Right ventricle myocardium superior (tissue), 1 donor: ENCODE results near the gene ZNF425. TPM values are rescaled to one million over a fixed set of nuclear protein-coding genes. Genes with fewer than 3 reads are reported as not detected.
"Not testable (repeated sequence)": the region's sequence is repeated elsewhere in the genome, so short reads cannot be mapped to it uniquely, and the experiment has no call there.

Source experiments
- ATAC-seq: fragments of 200-7000 bp; cut with Tn5 transposase; one replicate; pipeline ENCODE4 v1.9.1; 2020; ENCODE audit warnings: mild to moderate bottlenecking; ENCODE audit not compliant: poor library complexity
- DNase-seq: peaks from one replicate; pipeline ENCODE4 v3.0.0-alpha.2; 2020
- intact Hi-C: fragments of 100-400 bp; cut with DNase I; formaldehyde crosslinking; loops from one replicate; pipeline ENCODE4 v1.11.2; 2022
- total RNA-seq: library from RNA; stranded (reverse); fragmentation: NEBNext Ultra II Directional; extraction: Animal tissue kit (Norgen Biotek cat#: 25700); gene quantifications from one replicate; pipeline ENCODE4 v1.2.1, GENCODE V29; 2021
- donor health status: DM: no; HTN: yes; CAD: no; lungs with severe emphysema.

ZNF425 gene
- total RNA-seq, 1 donor from 2014 or later = 0.38 TPM

DNA sequence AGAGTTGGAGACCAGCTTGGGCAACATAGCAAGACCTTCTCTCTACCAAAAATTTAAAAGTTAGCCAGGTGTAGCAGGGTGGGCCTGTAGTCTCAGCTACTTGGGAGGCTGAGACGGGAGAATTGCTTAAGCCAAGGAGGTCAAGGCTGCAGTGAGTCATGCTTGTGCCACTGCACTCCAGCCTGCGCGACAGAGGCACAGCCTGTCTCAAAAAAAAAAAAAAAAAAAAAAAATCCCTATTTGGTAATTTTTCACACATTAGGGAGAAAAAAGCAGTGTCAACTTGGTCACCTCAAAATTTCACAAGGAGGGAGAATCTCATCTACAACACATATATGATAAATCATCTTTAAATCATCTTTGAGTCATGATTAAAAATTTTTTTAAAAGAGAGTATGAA lies 14.7 kb upstream of the ZNF425 start:
- intact Hi-C loops = no loop called here
- DNase-seq (no peak), ATAC-seq (no peak)

DNA sequence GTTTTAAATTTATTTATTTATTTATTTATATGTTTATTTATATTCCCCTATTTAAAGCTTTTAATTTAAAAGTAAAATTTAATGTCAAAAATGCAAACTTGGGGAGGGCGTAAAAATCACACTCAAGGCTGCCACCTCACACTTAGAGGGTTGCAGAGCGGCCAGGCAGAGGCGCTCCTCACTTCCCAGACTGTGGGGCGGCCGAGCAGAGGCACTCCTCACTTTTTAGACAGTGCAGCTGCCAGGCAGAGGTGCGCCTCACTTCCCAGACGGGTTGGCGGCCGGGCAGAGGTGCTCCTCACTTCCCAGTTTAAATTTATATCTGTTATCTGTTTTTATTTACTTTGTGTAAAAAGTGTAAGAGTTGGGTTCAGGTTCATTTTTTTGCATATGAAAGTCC lies 10.0 kb upstream of the ZNF425 start:
- intact Hi-C loops = no loop called here
- no peak for ATAC-seq
- DNase-seq = no peak

DNA sequence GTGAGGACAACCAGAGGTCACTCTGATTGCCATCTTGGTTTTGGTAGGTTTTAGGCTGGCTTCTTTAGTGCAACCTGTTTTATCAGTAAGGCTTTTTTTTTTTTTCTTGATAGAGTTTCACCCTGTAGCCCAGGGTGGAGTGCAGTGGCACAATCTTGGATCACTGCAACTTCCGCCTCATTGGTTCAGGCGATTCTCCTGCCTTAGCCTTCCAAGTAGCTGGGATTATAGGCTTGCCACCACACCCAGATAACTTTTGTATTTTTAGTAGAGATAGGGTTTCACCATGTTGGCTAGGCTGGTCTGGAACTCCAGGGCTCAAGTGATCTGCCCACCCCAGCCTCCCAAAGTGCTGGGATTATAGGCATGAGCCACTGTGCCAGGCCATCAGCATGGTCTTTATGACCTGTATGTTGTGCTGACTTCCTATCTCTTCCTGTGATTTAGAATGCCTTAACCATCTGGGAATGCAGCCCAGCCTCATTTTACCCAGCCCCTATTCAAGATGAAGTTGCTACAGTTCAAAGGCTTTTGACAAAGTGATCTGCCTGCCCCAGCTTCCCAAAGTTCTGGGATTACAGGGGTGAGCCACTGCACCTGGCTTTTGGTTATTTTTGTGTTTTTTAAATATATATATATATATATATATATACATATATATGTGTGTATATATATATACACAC lies 7.0 kb upstream of the ZNF425 start:
- DNase-seq (no peak), ATAC-seq (no peak)
- intact Hi-C loops = no loop called here

DNA sequence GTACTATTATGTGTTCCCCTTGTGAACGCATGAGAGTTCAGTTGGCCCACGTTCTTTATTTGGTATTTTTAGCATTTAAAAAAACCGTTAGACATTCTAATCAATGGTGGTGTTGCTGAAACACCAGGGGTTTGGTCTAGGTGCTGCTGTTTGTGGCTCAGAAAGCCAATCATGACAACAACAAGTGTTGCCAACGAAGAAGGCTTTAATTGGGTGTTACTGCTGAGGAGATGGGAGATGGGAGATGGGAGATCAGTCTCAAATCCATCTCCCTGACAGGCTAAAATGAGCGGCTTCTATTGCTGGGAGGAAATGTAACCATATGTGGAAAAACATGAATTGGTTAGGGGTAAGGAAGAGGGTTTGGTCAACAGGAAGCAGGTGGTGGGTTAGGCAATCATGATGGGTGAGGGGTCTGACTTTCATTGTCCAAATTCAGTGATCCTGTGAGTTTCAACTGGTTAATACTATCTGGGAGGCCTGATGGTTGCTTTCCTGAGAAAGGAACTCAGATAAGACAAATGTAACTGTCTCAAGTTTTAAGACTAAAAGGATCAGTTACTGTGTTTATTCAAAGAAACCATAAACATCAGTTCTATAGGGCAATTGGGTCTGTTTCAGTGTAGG lies 4.6 kb upstream of the ZNF425 start:
- no peak for ATAC-seq
- intact Hi-C loops = no loop called here
- no peak for DNase-seq

DNA sequence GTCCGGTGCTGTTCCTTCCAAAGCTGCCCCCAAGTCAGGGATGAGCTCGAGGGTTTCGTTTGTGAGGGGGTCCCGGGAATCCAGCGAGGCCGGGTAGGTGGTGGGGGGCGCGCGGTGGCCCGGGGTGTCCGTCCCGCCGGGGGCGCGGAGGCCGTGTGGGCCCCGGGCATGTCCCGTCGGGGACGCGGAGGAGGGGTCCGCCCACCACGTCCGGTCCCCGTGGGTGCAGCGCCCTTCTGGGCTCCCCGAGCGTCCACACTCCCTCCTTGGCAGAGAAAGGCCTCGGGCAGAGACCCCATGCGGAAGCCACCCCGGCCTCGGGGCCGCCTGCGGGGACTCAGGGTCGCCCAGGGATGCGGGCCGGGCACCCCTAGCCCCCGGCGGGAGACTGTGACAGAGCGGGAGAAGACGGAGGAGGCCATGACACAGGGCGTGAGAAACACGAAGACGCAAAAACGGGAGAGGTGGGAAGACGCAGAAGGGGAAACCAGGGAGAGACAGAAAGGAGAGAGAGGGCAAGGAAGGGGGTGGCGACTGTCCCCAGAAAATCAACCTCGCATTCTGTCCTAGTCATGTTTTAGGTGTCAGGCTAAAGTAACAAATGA lies 640 bp upstream of the ZNF425 start:
- ATAC-seq (peak; percentile 72), DNase-seq (peak; percentile 67)
- intact Hi-C loops = no loop called here

DNA sequence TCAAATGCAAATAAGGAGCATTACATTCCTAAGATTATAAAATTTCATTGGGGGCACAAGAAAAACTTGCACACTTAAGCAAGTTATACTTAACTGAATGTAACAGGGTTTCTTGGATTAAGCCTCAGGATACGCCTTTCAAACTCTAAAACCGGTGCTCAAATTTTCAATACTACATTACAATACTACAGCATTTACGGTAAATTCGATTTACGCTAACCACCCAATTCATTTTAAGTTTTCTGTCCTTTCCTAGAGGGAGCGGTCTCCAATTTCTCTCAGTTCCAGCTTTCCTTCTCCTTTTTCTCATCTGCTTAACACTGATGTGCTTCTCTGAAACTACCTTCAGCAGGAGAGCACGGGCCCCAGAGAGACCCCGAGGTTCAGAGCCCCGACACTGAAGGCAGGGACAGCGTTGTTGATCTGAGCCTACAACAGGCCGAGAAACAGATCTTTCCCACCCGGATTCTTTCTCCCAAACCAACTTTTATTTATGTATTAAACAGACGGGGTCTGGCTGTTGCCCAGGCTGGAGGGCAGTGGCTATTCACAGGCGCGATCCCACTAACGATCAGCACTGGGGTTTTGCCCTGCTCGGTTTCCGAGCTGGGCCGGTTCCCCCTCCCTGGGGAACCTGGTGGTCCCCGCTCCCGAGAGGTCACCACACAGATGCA lies 798 bp downstream of the ZNF425 start:
- no peak for DNase-seq
- no peak for ATAC-seq
- intact Hi-C loops = no loop called here

DNA sequence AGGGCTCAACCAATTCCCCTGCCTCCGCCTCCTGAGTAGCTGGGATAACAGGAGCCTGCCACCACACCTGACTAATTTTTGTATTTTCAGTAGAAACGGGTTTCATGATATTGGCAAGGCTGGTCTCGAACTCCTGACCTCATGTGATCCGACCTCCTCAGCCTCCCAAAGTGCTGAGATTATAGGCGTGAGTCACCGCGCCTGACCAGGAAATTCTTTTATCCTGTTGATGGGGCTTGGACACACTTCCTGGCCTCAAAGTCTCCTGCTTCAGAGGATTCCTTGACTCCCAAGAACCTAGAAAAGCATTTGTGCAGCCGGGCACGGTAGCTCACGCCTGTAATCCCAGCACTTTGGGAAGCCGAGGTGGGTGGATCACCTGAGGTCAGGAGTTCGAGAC lies 16.2 kb downstream of the ZNF425 start:
- DNase-seq (no peak), ATAC-seq (no peak)
- intact Hi-C loops = no loop called here

DNA sequence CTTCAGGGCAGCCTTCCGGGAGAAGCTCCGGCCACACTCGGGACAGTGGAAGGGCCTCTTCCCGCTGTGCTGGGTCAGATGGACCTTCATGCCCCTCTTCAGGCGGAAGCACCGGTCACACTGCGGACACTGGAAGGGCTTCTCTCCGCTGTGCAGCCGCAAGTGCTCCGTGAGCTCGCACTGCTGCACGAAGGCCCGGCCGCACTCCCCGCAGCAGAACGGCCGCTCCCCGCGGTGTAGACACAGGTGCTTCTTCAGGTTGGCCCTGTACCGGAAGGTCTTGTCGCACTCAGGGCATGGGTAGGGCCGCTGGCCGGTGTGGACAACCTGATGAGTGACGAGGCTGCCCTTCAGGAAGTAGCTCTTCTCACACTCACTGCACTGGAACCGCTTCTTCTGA lies 21.4 kb downstream of the ZNF425 start:
- no peak for ATAC-seq
- intact Hi-C loops = no loop called here
- no peak for DNase-seq

DNA sequence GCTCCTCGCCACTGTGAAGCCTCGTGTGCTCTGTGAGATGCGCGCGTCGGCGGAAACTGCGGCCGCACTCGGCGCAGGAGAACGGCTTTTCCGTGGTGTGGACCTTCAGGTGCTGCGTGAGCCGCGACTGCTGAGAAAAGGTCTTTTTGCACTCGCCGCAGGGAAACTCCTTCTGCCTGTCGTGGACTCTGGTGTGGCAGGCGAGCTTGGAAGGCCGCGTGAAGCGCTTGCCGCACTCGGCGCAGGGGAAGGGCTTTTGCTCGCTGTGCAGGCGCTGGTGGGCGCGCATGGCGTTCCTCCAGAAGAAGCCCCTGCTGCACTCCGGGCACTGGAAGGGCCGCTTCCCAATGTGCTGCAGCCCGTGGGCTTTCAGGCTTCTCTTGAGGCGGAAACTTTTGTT lies 21.9 kb downstream of the ZNF425 start:
- DNase-seq (no peak), ATAC-seq (no peak)
- intact Hi-C loops = no loop called here

DNA sequence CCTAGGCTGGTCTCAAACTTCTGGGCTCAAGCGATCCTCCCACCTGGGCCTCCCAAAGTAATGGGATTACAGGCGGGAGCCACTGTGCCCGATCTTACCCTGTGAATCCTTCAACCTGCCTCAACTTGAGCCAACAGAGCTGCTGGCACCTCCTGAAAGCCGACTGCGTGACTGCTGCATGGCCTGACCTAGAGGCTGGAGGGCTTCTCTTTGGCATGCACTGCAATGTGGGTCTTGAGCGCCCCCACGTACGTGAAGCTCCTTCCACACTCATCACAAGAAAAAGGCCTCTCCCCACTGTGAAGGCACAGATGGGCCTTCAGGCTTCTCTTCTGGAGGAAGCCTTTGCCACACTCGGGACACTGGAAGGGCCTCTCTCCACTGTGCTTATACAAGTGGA lies 22.7 kb downstream of the ZNF425 start:
- intact Hi-C loops = no loop called here
- ATAC-seq (no peak), DNase-seq (no peak)

DNA sequence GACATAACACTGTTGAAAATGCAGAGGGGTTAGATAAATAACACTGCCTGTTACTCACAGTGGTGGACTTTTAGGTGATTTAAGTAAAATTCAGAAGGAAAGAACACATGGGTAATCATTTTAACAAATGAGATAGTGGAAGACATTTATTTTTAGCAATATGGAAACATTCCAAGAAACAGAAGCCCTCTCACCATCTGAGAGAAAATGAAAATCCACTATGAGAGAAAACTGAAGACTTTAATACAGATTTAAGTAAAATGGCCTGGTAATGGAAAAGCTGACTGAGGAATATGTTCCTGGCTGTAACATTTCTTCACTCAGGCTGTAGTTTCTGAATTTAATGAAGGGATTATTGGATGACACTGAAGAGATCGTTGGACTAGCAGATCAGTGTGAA lies 23.5 kb downstream of the ZNF425 start:
- intact Hi-C loops = no loop called here
- DNase-seq = no peak
- ATAC-seq = no peak

DNA sequence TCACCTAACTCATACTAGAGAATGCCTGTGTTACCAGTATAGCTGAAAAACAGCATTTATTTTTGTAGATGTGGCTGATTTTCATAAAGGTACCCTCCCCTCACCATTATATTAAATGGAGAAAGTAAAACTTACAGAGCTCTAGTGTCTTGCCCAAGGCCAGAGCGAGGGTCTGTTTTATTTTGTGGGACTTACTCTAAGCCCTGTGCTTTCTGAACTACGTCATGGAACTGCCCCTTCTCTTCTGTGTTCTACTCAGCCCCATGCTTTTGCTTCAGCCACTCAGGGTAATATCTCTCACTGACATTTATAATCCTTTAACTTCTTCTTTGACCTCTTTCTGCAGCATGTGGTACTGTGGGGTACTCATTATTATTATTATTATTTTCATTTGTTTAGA lies 25.3 kb downstream of the ZNF425 start:
- DNase-seq (no peak), ATAC-seq (no peak)
- intact Hi-C loops = no loop called here

DNA sequence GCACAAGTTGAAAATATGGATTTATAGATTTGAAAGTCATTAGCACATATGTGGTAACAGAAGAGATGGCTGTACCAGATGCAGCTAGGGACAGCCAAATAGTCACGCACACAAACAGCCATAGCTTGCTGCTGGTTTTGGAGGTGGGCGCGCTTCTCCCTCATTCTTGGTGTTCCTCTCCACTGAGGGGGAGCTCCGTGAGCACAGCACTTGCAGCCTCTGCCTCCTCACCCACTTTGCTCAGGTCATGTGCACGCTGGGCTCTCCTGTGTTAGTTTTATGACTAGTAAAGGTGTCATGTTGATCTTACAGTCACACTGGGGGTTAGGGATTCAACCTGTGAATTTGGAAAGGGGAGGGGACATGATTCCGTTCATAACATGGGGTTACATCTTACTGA lies 27.1 kb downstream of the ZNF425 start:
- DNase-seq = no peak
- intact Hi-C loops = no loop called here
- ATAC-seq = no peak

DNA sequence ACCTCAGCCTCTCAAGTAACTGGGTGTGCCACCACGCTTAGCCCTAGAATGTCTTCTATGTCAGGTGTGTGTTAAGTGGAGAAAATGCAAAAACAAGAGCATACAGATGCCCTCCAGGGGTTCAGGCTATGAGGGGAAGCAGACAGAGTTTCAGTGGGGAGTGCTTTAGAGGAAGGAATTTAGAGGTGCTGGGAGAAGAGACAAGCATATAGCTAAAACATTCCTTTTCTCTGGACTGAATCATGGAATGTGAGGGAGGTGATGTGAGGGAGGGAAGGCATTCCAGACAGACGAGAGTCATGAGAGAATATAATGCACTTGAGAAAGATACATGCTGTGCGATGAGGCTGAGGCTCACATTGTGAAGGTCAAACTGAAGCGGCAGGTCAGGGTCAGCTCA lies 29.0 kb downstream of the ZNF425 start:
- no peak for DNase-seq
- ATAC-seq = no peak
- intact Hi-C loops = no loop called here

DNA sequence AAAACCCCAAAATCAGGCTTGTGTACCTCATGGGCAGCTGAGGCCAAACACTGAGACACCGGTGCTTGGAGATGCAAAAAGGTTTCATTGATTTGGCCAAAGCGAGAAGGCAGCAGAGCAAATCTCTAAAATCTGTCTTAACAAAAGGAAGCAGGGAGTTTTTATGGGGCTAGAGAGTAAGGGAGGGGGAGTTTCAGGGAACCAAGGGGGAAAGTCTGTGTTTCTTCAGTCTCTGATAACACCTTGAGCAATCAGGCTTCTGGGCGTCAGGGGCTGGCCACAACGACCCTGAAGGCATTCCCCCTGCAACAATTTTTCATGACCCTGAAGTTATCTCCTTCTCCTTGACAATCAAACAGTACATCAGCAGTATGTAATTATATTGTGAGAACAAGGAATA lies 32.9 kb downstream of the ZNF425 start:
- intact Hi-C loops = loop anchor here (5.0 kb wide), 2 partner anchors 66 to 86 kb away; partner anchors contain the start of gene PDIA4
- DNase-seq (no peak), ATAC-seq (no peak)

DNA sequence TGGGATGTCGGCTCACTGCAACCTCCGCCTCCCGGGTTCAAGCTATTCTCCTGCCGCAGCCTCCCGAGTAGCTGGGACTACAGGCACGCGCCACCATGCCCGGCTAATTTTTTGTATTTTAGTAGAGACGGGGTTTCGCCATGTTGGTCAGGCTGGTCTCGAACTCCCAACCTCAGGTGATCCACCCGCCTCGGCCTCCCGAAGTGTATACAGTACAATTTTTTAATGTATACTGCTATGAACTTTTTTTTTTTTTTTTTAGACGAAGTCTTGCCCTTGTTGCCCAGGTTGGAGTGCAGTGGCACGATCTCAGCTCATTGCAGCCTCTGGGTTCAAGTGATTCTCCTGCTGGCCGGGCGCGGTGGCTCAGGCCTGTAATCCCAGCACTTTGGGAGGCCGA lies 33.9 kb downstream of the ZNF425 start:
- not testable (repeated sequence) for DNase-seq, ATAC-seq
- intact Hi-C loops = loop anchor here (5.0 kb wide), 2 partner anchors 65 to 85 kb away; partner anchors contain the start of gene PDIA4

DNA sequence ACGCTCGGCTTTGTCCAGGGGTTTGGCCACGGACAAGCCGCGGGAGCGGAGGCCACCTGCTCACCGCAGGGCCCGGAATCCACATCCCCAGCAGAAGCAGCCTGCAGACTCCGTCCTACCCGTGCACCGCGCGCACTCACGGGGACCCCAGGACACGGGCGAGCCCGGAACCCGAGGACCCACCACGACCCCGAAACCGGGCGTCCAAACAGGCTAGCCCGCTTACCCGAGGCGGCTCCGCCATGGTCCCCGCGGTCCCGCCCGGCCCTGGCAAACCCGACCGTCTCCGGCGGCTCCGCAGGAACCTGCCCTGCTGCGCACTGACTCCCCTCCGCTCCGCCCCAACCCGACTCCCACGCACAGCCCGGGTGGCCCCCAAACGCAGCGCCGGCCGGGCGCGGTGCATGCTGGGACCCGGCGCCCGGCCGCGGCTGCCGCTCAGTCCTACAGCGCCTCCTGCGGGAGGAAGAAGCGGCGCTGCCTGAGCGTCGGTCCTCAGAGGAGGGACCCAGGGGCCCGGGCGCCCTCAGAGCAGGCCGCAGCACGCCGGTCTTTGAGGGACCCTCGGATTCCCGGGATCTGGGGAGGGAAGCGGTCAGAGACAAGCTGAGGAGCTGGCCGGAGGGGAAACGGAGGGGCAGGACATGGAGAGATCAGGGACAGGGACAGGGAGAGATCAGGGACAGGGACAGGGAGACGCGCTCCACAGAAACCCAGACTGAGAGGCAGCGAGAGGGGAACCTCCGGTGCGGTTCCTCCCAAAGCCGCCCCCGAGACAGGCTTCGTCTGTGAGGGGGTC lies 35.5 kb downstream of the ZNF425 start, which contains the start of gene ZNF786:
Gene ZNF786, minus strand, starts transcription at position 322 of the 799 bp plus-strand sequence. Its CDS starts 78 bp downstream, at position 244.
- ATAC-seq (peak; percentile 99), DNase-seq (peak; percentile 91)
- intact Hi-C loops = loop anchor here (5.0 kb wide), 2 partner anchors 63 to 83 kb away; partner anchors contain the start of gene PDIA4

DNA sequence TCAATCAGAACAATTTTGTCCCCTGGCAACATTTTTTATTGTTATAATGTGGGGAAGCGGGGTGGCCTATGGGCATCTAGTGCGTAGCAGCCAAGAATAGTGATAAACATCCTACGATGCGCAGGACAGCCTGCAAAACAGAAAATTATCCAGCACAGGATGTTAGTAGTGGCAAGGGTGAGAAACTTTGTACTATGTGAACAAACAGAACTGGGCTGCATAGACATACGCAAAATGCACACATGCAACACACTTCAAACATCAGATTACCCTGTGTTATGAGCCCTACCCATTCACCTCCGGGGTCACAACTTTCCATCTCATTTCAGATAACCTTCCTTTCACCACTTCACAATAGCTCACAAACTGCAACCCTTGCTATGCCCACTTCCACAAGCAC lies 38.7 kb downstream of the ZNF425 start:
- ATAC-seq (no peak), DNase-seq (no peak)
- intact Hi-C loops = no loop called here

DNA sequence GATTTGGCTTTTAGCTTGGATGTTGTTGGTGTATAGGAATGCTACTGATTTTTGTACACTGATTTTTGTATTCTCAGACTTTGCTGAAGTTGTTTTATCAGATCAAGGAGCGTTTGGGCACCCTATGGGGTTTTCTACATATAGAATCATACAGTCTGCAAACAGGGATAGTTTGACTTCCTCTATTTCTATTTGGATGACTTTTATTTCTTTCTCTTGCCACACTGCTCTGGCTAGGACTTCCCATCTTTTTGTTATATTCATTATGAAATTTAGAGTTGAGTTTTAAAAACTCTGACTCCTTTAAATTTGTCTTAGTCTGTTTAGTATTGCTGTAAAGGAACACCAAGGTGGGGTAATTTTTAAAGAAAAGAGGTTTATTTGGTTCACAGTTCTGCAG lies 40.3 kb downstream of the ZNF425 start:
- intact Hi-C loops = no loop called here
- ATAC-seq (no peak), DNase-seq (no peak)
